NCI-H146 treated with DMSO at 0.1 percent for 48 hours (cell line): ENCODE results near the gene BNC2.

ENCODE experiments used
- DNase-seq: peaks from one replicate; lab custom pipeline; 2025; ENCODE audit not compliant: unreplicated experiment; lab: John Stamatoyannopoulos, UW

The BNC2 gene

GRCh38 chr9:16767366-16767765 lies 103.1 kb downstream of the BNC2 start:
- DNase-seq: no peak

- DNase-seq: no peak
Measured at GRCh38 chr9:16763946-16764345, 106.5 kb downstream of the BNC2 start.

GRCh38 chr9:16755467-16756160 lies 114.9 kb downstream of the BNC2 start:
- no peak for DNase-seq

- no peak for DNase-seq
Measured at GRCh38 chr9:16754662-16755061, 115.8 kb downstream of the BNC2 start.

- no peak for DNase-seq
Measured at GRCh38 chr9:16753256-16753655, 117.2 kb downstream of the BNC2 start.

- no peak for DNase-seq
Measured at GRCh38 chr9:16752601-16753000, 117.9 kb downstream of the BNC2 start.

GRCh38 chr9:16750553-16750952 lies 119.9 kb downstream of the BNC2 start:
- DNase-seq: no peak

- DNase-seq: no peak
Measured at GRCh38 chr9:16745359-16745758, 125.1 kb downstream of the BNC2 start.

GRCh38 chr9:16744394-16744793 lies 126.1 kb downstream of the BNC2 start:
- DNase-seq: no peak

- no peak for DNase-seq
Measured at GRCh38 chr9:16743375-16743774, 127.1 kb downstream of the BNC2 start.

GRCh38 chr9:16735001-16735400 lies 135.5 kb downstream of the BNC2 start:
- no peak for DNase-seq

- DNase-seq: no peak
Measured at GRCh38 chr9:16732546-16732945, 137.9 kb downstream of the BNC2 start.

GRCh38 chr9:16730162-16730561 lies 140.3 kb downstream of the BNC2 start:
- DNase-seq: no peak

GRCh38 chr9:16729651-16730050 lies 140.8 kb downstream of the BNC2 start:
- DNase-seq: no peak

- DNase-seq: no peak
Measured at GRCh38 chr9:16728137-16728508, 142.3 kb downstream of the BNC2 start.

- DNase-seq: no peak
Measured at GRCh38 chr9:16727452-16728136, 142.9 kb downstream of the BNC2 start.

- DNase-seq: peak; percentile 7
Measured at GRCh38 chr9:16726718-16727451, 143.6 kb downstream of the BNC2 start.

- DNase-seq: no peak
Measured at GRCh38 chr9:16726029-16726428, 144.4 kb downstream of the BNC2 start.

- DNase-seq: no peak
Measured at GRCh38 chr9:16725066-16725465, 145.4 kb downstream of the BNC2 start.

GRCh38 chr9:16721972-16722371 lies 148.5 kb downstream of the BNC2 start:
- DNase-seq: no peak

- no peak for DNase-seq
Measured at GRCh38 chr9:16720386-16720785, 150.1 kb downstream of the BNC2 start.

- DNase-seq: no peak
Measured at GRCh38 chr9:16719921-16720320, 150.5 kb downstream of the BNC2 start.
